GM12875 (cell line): ENCODE data around the gene CD44.

ENCODE experiments used
- H3K4me3 ChIP-seq: one replicate; pipeline ENCODE4 v1.5.1; 2011; ENCODE audit warnings: low read depth, low read length, control low read depth
- TF ChIP-seq, protein P1 (sequence below): IDR thresholded peaks from 2 replicates; pipeline ENCODE4 v1.5.1; 2011; ENCODE audit warnings: low read depth, mild to moderate bottlenecking, control low read depth, inconsistent platforms, low read length, moderate library complexity, borderline replicate concordance; ENCODE audit not compliant: insufficient read depth

CD44 gene

GRCh38 chr11:35131886-35132285 lies 7.1 kb upstream of the CD44 start:
- no peak overlapping the region for H3K4me3 ChIP-seq
- TF ChIP-seq, protein P1, sequence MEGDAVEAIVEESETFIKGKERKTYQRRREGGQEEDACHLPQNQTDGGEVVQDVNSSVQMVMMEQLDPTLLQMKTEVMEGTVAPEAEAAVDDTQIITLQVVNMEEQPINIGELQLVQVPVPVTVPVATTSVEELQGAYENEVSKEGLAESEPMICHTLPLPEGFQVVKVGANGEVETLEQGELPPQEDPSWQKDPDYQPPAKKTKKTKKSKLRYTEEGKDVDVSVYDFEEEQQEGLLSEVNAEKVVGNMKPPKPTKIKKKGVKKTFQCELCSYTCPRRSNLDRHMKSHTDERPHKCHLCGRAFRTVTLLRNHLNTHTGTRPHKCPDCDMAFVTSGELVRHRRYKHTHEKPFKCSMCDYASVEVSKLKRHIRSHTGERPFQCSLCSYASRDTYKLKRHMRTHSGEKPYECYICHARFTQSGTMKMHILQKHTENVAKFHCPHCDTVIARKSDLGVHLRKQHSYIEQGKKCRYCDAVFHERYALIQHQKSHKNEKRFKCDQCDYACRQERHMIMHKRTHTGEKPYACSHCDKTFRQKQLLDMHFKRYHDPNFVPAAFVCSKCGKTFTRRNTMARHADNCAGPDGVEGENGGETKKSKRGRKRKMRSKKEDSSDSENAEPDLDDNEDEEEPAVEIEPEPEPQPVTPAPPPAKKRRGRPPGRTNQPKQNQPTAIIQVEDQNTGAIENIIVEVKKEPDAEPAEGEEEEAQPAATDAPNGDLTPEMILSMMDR, result no peak

DNA sequence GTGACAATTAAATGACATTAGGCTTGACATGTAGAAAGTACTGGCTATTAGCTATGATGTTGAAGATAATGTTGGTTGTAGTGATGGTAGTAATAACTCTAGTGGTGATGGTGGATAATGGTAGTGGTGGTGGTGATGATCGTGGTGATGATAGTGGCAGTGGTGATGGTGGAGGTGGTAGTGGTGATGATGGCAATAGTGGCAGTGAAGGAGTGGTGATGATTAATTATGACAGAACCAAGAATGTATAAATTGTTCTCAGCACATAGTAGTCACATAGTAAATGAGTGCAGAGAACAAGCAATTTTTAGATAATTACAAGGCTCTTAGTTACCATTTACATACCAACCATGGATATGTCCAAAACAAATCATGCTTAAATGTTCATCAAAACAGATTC lies 5.3 kb upstream of the CD44 start:
- TF ChIP-seq, protein P1, result no peak
- H3K4me3 ChIP-seq, result no peak overlapping the region

GRCh38 chr11:35134403-35135148 lies 4.4 kb upstream of the CD44 start:
- TF ChIP-seq, protein P1, result no peak
- no peak overlapping the region for H3K4me3 ChIP-seq

- TF ChIP-seq, protein P1, result no peak
- H3K4me3 ChIP-seq, result no peak overlapping the region
Measured at GRCh38 chr11:35135222-35135621, 3.7 kb upstream of the CD44 start.

- no peak overlapping the region for H3K4me3 ChIP-seq
- TF ChIP-seq, protein P1, result no peak
Measured at GRCh38 chr11:35136311-35136710, 2.7 kb upstream of the CD44 start.

GRCh38 chr11:35138058-35138457 lies 913 bp upstream of the CD44 start:
- peak overlapping the region; percentile 98 for H3K4me3 ChIP-seq

DNA sequence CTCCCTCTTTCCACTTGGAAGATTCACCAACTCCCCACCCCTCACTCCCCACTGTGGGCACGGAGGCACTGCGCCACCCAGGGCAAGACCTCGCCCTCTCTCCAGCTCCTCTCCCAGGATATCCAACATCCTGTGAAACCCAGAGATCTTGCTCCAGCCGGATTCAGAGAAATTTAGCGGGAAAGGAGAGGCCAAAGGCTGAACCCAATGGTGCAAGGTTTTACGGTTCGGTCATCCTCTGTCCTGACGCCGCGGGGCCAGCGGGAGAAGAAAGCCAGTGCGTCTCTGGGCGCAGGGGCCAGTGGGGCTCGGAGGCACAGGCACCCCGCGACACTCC lies 397 bp upstream of the CD44 start:
- H3K4me3 ChIP-seq, result peak overlapping the region; percentile 98
- TF ChIP-seq, protein P1, result no peak

More at GRCh38 chr11:35138058-35138457, 913 bp upstream of the CD44 start:
- TF ChIP-seq, protein P1, result no peak
